Testis (tissue), 2 donors: Measurements from ENCODE around the gene ADCY2.

ENCODE experiments used
- POLR2A ChIP-seq: fragments of 450-650 bp; IDR thresholded peaks from one replicate; pipeline ENCODE4 v1.6.1; 2017; ENCODE audit warnings: antibody characterized with exemption, mild to moderate bottlenecking, moderate library complexity
- TF ChIP-seq, protein P1 (sequence below), 3 experiments: fragments of 450-650 bp in 2 of 3; fragments of 200-600 bp in 1 of 3; sonication (generic) in 1 of 3; IDR thresholded peaks; one replicate each; pipeline ENCODE4 v1.5.1; 2016 to 2019; ENCODE audit warnings: antibody characterized with exemption in 3 of 3, mild to moderate bottlenecking in 2 of 3, moderate library complexity in 1 of 3

DNA sequence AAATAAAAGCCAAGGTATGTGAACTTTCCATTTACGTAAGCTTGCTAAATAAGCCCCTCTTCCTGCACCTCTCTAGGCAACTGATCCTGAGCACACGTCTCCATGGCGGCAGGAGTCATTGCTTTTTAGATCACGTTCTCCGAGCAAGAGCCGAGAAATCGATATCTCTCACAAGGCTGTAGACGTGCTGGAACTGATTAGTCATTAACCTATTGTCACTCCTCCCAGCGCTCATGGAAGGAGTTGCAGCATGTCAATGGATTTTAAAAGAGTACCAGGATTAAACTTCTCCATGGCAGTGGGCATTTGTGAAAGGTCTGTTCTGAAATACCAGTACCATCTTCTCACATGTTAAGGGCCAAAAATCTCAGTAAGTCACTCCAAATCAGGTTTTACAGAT, 4.7 kb upstream of the ADCY2 start:
- TF ChIP-seq, protein P1, sequence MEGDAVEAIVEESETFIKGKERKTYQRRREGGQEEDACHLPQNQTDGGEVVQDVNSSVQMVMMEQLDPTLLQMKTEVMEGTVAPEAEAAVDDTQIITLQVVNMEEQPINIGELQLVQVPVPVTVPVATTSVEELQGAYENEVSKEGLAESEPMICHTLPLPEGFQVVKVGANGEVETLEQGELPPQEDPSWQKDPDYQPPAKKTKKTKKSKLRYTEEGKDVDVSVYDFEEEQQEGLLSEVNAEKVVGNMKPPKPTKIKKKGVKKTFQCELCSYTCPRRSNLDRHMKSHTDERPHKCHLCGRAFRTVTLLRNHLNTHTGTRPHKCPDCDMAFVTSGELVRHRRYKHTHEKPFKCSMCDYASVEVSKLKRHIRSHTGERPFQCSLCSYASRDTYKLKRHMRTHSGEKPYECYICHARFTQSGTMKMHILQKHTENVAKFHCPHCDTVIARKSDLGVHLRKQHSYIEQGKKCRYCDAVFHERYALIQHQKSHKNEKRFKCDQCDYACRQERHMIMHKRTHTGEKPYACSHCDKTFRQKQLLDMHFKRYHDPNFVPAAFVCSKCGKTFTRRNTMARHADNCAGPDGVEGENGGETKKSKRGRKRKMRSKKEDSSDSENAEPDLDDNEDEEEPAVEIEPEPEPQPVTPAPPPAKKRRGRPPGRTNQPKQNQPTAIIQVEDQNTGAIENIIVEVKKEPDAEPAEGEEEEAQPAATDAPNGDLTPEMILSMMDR (IDR thresholded peaks at IDR 0.05) = no peak
- TF ChIP-seq POLR2A = no peak
